Inferior parietal cortex (tissue), 1 donor: Measurements from ENCODE around the gene GABRG2.
A peak's percentile ranks its signal among the peaks of the same experiment; 100 is the strongest.
"Not testable (repeated sequence)": the region's sequence is repeated elsewhere in the genome, so short reads cannot be mapped to it uniquely, and the experiment has no call there.

Experiments used
- DNase-seq: peaks from one replicate; pipeline ENCODE4 v3.0.0-alpha.2; 2016; ENCODE audit errors: extremely low spot score

Gene GABRG2

DNA sequence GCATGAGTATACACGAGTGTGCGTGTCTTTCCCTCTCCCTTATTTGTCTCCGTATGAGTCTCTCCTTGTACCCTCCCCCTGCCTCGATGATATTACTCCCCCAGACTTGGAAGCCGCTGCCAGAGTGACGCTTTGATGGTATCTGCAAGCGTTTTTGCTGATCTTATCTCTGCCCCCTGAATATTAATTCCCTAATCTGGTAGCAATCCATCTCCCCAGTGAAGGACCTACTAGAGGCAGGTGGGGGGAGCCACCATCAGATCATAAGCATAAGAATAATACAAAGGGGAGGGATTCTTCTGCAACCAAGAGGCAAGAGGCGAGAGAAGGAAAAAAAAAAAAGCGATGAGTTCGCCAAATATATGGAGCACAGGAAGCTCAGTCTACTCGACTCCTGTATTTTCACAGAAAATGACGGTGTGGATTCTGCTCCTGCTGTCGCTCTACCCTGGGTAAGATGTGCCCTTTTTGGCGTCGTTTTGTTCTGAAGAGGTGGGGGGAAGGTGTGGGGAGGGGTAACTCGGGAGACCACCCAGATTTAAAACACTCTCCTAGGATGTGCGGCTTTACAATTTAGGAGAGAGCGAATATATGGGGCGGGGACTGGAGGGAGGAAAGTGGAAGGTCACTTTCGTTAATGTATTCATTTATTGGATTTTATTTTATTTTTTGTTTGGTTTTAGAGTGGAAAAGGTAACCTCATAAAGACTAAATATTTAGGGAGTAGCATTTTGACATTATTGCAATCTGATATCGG lies at the start of gene GABRG2:
TSS of gene GABRG2 (plus strand) at position 119 of the 757 bp plus-strand sequence. CDS start at position 346, 227 bp downstream.
- no peak for DNase-seq

DNA sequence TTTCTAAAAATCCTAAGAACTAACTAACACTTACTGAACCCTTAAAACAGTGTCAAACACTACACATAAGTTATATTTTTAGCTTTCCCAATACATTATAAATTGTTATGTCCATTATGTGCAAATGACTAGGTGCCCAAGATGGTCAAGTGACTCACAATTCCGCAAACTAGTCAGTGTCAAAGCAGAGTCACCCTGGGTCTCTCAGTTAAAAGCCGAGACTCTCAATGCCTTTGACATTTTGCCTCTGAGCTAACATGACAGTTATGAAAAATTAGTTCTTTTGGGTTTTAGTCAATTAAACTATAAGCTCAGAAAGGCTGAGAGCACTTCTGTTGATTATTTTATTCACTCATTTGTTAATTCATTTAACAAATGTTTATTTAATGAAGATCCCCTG lies 42.3 kb upstream of the GABRG2 start:
- DNase-seq, result no peak

DNA sequence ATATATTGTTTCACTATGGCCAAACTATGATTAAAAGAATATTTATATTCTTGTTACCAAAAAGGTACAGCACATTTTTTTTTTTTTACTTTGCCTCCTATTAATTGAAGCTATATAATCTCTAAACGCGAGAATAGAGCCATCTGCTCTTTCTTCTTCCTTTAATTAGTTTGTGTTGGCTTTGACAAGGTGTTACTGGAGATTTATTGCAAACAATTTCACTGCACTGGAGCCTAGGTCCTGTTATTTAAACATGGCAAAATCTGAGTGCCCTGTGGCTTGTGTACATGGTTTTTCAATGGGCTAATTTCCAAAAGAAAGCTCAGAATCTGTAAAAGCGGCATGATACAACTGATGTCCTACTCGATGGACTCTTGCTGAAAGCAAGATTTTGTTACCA lies 40.8 kb upstream of the GABRG2 start:
- DNase-seq, result no peak

DNA sequence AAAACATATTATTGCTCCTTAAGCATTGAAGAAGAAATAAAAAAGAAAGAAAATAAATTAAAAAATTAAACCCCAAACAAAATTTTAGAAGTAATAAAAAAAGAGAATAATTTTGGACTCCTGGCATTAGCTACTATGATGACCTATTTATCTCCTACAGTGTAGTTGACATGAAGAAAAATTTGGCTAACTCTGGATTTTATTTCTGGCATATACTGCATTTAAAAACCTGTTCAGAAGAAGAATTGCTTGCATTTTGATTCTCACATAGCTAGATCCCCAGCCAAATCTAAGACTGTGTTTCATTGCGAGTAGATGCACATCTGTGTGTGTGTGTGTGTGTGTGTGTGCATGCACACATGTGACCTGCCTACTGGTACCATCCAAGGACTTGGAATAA lies 30.1 kb upstream of the GABRG2 start:
- DNase-seq, result no peak

DNA sequence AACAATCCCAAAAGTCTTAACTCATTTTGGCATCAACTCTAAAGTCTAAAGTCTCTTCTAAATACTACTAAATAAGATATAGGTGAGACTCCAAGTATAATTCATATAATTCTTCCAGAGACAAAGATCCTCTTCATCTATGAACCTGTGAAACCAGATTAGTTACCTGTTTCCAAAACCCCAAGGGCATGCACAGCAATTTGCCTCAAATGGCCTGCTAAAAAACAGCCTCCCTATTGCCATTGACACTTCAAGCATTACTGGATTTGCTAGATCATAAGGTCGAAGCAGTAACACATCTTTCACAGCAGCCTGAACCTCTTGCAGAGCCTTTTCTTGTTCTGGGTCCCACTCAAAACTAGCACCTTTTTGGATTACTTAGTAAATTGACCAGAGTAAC lies 20.3 kb upstream of the GABRG2 start:
- no peak for DNase-seq

DNA sequence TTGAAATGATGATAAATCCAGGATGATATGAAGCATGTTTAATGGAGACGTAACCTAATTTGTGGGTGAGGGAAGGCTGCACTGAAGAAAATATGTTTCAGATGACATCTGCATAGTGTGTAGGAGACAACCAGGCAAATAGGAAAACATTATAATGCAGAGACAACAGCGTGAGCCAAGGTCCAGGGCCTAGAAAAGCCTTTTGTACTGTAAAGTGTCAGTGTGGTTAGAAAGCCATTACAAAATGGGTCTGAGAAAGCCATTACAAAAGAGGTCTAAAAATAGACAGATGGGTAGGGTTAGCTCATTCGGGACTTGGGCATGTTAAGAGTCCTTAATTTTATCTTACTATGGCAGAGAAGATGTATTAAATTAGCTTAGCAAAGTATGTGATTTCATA lies 14.9 kb upstream of the GABRG2 start:
- no peak for DNase-seq

DNA sequence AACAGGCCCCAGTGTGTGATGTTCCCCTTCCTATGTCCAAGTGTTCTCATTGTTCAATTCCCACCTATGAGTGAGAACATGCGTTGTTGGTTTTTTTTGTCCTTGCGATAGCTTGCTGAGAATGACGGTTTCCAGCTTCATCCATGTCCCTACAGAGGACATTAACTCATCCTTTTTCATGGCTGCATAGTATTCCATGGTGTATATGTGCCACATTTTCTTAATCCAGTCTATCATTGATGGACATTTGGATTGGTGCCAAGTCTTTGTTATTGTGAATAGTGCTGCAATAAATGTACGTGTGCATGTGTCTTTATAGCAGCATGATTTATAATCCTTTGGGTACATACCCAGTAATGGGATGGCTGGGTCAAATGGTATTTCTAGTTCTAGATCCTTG lies 12.5 kb upstream of the GABRG2 start:
- not testable (repeated sequence) for DNase-seq

DNA sequence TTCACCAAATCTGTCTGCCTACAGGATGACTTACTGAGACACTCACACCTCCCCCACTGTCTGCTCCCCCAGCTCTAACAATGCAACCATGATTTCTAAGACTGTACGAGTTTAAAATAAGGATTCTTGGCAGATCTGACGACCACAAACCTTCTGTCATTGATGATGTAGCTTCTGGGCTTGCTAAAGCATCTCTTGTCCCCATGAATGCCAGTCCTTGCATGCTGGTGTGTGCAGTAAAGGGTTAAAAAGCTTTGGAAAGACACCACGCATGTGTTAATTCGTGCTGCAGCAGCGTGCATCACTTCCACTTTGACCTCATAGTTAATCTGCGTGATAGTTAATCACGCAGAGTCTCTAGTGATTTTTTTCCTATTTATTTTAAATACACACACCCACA lies 411 bp upstream of the GABRG2 start:
- DNase-seq, result no peak

DNA sequence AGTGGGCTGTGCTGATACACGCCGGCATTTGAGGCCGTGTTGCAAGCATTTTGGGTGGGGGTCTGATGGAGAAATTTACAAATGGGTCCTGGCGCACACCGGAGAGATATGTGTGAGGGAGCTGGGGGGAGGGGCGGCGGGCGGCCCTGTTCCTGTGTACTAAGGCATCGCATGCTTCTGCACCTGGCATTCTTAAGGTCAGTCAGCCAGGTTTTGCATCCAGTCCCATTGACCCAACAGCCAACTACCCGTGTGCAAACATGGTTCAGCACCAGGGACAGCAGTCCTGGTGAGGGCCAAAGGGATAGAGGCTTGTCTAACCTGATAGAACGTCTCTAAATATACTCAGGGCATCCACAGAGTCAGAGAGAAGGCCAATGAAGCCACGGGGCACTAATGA lies 839 bp downstream of the GABRG2 start:
- no peak for DNase-seq

DNA sequence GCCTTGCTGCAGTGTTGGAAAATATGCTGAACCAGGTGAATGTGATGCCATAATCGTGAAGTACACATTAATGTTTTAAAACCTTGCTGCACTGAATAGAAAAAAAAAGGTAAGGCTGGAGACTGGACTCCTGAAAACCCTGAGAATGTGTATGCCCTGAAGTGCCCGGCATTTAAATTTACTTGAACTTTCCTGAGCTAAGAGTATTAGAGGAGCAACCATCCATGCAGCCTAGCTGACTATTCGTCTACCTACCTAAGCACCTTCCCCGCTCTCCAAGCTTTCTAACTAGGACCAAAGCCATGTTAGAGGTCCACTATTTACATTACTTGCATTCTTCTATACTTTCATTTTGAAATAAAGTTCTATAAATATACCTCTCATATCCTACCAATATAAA lies 1.4 kb downstream of the GABRG2 start:
- no peak for DNase-seq

DNA sequence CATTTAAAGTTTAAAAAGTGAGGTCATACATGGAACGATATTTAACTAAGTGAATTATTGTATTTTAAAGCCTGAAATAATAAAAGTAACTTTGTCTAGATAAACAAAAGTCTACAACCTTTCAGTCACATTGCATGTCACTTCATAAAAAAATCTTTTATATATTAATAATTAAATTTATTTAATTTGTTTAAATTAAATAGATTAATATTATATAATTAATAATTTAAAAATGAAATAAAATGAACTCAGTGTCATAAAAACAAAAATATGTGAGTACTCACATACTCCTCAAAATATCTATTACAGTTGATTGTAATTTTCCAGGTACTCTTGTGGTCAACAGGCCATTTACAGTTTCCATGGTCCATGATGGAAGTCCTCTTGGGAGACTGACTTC lies 11.2 kb downstream of the GABRG2 start:
- DNase-seq, result no peak

DNA sequence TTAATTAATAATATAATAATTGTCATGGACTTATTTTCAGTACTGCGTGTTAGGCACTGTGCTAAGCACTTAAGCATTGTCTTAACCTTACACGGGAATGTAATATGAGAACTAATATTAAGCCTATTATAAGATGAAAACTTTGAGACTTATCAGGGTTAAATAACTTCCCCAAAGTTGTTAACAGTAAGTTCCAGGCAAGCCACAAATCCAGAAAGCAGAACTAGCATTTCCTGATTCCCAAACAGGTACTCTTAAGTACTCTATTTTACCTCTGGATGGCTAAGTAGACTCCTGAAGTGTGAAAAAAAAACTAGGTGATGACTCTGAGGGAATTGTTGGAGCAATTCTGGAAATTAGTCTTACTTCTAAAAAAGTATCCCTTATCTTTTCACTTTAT lies 23.8 kb downstream of the GABRG2 start:
- DNase-seq, result no peak

DNA sequence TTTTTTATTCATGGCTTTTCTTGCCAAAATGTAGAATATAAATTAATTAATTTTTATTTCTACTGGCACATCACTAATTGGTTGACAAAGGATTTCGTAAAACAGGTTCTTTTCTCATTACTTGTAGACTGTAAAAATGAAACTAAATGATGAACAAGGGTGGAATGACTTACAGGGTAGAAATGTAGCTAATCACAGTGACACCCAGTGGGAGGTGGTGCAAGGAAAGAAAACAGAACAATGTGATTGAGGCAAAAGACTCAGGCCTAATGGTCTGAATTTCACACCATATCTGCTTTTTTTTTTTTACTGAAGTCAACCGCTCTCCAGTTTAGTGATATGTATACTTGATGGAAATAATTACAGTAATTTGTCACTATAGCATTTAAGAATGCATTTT lies 28.9 kb downstream of the GABRG2 start:
- no peak for DNase-seq

DNA sequence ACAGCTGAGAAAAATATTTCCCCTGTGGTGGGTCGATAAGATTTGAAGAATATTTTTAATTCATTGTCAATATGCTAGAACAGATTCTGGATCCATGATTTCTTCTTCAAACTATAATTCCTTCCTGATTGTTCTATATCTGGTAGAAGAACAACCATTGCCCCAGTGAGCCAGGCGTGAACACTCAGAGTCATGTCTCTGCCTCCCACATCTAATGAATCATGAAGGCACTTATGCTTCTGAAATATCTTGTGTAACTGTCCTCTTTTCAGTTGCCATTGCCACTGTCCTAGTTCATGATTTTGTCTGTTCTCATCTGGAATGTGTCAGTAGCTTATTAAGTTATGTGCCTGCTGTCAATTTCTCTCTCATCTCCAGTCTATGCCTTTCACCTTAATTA lies 40.0 kb downstream of the GABRG2 start:
- peak; percentile 50 for DNase-seq

DNA sequence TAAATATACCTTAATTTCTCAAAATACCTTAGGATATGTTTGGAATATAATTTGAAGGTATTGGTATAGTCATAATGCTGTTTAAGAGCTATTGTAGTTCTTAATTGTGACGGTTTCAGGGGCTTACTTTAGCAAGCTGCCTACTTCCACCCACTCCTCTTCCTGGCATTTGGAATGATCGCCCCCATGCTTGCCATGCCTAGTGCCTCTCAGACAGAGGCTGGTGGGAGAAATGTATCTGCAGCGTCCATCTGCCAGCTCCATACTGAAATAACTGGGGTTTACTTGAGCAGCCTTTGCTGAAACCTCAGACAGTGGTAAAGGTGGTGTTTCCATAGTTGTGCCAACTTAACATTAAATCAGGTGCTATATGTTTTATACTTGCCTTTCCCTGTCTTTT lies 52.2 kb downstream of the GABRG2 start:
- DNase-seq, result no peak

DNA sequence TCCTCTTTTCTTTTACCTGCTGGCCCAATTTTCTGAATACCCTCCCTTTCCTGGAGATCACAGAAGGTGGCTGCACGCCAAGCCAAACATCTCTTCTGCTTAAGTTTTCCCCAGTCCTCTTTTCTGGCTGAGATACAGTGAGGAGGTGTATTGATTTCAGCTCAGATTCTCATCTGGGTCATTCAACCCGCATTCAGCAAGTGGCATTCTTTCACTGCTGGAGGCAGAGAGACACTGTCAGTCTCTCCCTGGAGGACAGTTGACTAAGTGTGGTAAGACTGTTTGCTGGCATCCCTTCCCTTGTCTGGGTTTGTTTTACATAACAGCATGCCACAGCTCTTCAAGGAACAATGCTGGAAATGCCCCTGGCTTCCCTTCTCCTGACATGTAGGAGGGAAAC lies 60.5 kb downstream of the GABRG2 start:
- peak; percentile 58 for DNase-seq

DNA sequence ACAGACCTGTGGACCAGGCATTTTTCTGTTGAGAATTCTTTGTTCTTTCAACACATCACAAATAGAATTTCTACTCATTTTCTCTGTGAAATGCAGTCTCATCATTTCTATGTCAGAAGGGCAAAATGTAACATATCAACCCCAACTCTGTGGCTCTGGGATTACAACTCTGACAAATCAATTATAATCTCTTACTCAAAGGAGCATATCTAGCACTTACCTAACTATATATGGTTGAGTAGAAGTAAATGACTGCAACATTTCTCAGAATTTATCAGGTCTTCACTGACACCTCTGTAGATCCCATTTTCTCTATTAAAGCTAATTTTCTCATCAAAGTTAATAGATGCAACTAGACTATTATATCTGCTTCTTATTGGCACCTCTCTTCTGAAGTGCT lies 64.8 kb downstream of the GABRG2 start:
- no peak for DNase-seq

DNA sequence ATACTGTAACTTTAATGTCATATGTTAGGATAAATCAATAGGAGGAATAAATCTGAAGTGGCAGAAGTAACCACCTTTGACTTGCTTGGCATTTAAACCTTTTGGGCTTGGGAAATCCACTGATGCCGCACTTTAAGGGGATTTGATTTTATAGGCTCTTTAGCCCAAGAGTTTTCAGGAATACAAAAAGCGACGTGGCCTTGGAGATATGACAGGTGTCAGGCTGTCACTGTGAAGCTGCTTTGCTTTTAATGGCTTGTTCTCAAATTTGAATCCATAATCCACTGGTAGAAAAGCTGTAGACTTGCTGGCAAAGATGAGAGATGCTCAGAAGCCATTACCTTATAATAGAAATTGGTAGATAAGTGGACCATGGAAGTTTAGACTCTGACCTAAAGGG lies 71.6 kb downstream of the GABRG2 start:
- no peak for DNase-seq

DNA sequence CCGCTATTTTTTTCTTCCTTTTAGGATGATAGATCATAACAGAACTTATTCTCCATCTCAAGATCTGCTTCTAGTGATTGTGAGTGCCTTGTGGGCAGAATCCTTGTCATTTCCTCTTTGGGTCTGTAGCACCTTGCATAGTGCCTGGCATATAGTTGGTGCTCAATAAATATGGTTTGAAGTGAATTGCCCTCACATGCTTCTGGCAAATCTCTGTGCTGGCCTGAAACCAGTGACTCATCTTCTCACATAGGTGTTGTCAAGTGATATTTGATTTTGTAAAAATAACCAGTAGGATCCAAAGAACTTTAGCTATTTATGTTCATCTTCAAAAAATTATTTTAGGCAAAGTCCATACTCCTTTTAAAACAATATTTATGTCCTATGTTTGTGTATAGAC lies 86.7 kb downstream of the GABRG2 start:
- no peak for DNase-seq

DNA sequence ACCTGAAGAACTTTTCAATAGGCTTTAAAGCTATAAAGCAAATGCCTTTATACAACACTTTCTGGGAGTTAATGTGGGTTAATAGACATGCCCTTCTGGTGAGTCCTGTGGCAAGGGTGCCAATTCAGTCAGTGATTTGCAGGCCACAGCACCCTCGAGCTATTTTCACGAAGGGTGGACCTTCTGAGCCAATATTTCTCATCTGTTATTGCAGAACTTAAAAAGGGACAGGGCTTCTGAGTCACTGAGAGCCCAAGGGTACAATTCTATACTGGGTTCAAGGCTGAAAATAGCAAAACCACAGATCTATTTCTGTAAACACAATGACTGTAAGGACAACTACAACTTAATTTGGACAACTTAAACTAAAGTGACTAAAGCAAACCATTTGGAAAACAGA lies 92.8 kb downstream of the GABRG2 start:
- DNase-seq, result no peak

DNA sequence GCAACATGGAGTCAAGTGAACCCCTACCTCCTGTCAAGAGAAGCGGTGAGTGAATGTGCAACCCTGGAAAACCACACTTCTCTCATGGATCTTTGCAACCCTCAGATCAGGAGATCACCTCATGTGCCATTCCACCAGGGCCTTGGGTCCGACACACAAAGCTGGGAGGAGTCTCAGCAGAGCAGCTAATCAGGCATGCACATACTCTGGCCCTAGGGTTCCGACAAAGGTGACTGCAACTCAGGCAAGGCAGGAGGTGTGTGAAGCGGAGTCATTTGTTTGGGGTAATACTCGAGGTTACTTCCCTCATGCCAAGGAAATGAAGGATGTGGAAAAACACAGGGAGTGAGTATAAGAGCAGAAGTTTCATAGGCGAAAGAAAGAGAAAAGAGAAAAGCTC lies 96.1 kb downstream of the GABRG2 start:
- DNase-seq, result no peak

DNA sequence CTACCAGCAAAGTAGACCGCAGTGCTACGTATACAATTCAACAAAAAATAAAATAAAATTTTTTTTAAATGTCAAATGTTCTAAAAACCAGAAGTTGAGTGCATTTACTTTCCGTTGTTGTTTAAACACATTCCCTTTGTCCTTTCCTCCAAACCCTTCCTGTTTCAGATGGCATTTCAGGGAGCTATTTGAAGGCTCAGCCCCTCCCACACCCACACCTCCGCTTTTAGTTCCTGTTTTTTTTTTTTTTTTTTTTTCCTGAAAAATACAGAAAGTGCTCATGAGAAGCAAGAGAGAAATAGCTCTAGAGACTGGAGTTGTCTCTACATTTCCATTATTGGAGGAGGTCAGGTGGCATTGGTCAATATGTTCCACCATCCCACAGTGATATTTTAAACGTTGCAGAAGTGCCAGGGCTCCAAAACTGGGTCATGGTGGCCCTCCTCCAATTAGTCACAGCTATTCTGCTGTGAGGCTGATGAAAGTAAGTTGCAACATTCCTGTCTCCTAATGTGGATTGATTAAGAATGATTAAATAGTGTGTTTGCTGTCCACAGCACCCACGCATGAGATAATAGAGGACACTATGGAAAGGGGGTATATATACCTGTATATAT lies 106.9 kb downstream of the GABRG2 start:
- no peak for DNase-seq

DNA sequence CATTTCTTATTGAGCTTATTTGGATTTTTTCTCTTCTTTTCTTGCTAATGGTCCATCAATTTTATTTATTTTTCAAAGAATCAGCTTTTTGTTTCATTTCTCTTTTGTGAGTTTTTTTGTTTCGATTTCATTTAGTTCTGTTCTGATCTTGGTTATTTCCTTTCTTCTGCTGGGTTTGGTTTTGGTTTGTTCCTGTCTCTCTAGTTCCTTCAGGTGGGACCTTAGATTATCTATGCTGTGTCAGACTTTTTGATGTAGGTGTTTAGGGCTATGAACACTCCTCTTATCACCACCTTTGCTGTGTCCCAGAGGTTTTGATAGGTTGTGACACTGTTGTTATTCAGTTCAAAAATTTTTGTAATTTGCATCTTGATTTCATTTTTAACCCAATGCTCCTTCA lies 119.8 kb downstream of the GABRG2 start:
- DNase-seq, result no peak

DNA sequence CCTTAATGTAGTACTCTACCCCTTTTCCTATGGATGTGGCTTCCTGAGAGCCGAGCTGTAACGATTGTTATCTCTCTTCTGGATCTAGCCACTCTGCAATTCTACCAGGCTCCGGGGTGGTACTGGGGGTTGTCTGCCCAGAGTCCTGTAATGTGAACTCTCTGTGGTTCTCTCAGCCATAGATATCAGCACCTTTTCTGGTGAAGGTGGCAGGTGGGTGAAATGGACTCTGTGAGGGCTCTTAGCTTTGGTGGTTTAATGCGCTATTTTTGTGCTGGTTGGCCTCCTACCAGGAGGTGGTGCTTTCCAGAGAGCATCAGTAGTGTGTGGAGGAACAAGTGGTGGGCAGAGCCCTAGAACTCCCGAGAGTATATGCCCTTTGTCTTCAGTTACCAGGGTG lies 122.1 kb downstream of the GABRG2 start:
- DNase-seq, result no peak
